ENCODE data around the gene SPEN.
A peak's percentile ranks its signal among the peaks of the same experiment; 100 is the strongest.
"Not testable (repeated sequence)": the region's sequence is repeated elsewhere in the genome, so short reads cannot be mapped to it uniquely, and the experiment has no call there.

Gene SPEN, protein sequence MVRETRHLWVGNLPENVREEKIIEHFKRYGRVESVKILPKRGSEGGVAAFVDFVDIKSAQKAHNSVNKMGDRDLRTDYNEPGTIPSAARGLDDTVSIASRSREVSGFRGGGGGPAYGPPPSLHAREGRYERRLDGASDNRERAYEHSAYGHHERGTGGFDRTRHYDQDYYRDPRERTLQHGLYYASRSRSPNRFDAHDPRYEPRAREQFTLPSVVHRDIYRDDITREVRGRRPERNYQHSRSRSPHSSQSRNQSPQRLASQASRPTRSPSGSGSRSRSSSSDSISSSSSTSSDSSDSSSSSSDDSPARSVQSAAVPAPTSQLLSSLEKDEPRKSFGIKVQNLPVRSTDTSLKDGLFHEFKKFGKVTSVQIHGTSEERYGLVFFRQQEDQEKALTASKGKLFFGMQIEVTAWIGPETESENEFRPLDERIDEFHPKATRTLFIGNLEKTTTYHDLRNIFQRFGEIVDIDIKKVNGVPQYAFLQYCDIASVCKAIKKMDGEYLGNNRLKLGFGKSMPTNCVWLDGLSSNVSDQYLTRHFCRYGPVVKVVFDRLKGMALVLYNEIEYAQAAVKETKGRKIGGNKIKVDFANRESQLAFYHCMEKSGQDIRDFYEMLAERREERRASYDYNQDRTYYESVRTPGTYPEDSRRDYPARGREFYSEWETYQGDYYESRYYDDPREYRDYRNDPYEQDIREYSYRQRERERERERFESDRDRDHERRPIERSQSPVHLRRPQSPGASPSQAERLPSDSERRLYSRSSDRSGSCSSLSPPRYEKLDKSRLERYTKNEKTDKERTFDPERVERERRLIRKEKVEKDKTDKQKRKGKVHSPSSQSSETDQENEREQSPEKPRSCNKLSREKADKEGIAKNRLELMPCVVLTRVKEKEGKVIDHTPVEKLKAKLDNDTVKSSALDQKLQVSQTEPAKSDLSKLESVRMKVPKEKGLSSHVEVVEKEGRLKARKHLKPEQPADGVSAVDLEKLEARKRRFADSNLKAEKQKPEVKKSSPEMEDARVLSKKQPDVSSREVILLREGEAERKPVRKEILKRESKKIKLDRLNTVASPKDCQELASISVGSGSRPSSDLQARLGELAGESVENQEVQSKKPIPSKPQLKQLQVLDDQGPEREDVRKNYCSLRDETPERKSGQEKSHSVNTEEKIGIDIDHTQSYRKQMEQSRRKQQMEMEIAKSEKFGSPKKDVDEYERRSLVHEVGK (N-terminal part only)

GRCh38 chr1:15847100-15847892 lies at the start of gene SPEN:
TSS of gene SPEN (plus strand) at chr1:15847707. CDS start at chr1:15848068, 361 bp downstream.
- DNase-seq = peak; percentile 96

DNA sequence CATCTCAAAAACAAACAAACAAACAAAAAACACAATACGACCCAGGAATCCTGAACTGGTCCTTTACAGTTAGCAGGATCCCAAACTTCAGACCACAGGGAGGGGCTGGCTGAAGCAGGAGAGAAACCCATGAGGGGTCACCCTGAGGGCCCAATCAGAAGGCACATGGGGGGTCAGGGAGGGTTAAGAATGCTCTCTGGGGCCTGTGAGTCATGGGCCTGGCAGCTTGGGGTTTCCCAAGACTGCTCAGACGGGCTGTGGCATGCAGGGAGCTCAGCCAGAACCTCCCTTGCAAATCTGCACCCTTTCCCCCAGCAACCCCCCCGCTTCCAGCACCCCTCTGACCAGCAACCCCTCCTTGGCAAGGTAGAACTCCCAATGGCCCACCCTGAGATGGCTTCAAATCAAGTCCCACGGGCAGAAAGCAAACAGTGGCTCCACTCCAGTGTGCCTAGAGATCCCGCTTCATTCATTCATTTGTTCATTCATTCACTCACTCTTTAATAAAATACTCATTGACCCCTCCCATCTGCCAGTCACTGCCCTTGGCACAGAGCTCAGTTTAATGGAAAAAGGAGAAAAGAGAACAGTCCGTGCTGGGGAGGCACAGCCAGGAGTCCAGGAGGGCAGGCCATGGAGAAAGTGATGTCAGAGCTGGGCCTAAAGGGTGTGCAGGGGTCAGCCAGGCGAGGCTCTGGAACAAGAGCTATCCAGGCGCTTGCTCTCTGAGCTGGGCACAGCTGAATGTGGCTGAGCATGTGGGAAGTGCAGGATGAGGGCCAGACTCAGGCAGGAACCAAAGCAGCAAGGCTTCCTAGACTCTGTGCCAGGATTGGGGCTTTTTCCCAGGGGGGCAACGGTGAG lies 48.3 kb upstream of the SPEN start:
- no peak for DNase-seq

DNA sequence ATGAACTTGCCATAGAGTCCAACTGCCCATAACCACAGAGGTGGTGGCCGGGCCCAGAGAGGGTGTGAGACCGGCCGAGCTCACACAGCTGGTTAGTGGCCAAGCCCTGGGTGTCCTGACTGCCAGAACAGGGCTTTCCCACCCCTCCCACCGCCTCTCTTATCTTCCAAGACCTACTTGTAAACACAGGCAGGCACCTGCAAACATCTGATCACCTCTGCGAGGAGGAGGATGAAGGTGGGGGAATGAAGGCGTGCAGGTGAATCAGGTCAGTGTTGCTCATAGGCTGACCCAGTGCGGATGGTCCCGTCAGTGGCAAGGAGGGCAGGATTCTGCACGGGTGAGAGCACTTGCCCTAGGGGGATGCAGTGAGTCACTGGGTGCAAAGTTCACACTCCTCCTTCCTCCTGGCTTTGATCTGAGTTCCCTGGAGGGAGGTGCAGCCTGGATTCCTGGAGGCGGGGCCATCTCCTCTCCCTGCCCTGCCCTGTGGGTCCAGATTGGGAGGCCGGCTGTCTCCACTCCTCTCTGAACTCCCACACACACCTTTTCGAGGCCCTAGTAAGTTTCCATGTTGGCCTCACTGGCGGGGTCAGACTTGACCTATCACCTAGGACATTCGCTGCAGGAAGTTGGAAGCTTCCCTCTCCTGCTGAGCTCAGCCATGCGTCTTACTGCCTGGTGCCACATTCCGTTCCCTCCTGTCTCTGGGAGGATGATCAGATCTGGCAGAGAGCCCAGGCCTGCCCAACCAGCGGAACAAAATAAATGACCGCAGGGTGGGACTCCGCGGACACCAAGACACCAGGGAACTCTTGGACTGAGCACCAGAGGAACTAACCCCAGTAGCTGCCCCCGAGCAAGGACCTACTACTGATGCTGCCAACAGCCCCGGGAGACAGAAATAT lies 47.3 kb upstream of the SPEN start:
- DNase-seq = peak; percentile 78

- no peak for DNase-seq
These were observed 45.1 kb upstream of the SPEN start for GRCh38 chr1:15802234-15802965.

- peak; percentile 32 for DNase-seq
These were observed 44.1 kb upstream of the SPEN start for GRCh38 chr1:15803380-15803779.

DNA sequence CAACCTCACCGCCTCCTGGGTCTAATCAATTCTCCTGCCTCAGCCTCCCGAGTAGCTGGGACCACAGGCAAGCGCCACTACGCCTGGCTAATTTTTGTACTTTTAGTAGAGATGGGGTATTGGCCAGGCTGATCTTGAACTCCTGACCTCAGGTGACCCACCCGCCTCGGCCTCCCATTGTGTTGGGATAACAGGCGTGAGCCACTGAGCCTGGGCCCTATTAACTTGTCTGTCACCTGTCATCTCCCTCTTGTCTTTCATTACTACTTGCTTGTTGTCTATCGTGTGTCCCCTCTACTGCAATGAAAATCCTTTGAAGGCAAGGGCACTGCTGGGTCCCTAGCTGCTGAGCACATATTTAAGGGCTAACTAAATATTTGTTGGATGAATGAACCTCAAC lies 43.4 kb upstream of the SPEN start:
- peak; percentile 13 for DNase-seq

DNA sequence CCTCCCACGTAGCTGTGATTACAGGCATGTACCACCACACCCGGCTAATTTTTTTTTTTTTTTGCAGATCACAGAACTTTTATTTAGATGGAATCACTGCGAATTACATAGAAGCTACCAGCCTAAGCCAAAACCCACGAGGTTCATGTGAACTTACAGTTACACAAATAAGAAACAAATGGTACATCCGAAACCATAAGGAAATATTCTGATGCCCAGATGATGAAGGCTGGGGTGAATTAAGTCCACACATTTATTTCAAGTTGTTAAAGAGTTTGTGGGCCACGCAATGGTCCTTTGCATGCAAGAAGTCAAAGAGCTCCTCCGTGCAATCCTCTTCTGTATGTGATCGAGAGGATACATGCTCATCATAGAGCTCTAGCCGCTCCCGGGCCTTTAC lies 40.4 kb upstream of the SPEN start:
- DNase-seq = no peak

- DNase-seq = not testable (repeated sequence)
These were observed 40.0 kb upstream of the SPEN start, which contains the start of gene UQCRHL for GRCh38 chr1:15807549-15807948. TSS of gene UQCRHL (minus strand) at chr1:15807649. CDS start at chr1:15807649, 0 bp downstream.

DNA sequence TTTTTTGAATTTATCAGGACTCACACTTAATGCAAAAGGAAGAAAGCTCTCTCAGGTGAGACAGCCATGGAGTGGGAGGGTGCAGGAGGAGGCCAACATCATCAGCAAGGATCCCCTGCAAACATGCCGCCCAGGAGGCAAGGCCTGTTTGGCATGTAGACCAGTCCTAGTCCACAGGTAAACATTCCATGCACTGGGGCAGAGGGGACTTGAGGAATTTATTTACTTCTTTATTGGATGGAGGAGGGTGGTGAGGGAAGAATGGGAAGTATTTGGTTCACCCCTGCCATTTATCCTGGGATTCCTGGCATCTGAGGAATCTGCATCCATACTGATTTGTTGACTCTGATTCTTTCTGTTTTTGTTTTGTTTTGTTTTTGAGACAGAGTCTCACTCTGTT lies 38.6 kb upstream of the SPEN start:
- no peak for DNase-seq

DNA sequence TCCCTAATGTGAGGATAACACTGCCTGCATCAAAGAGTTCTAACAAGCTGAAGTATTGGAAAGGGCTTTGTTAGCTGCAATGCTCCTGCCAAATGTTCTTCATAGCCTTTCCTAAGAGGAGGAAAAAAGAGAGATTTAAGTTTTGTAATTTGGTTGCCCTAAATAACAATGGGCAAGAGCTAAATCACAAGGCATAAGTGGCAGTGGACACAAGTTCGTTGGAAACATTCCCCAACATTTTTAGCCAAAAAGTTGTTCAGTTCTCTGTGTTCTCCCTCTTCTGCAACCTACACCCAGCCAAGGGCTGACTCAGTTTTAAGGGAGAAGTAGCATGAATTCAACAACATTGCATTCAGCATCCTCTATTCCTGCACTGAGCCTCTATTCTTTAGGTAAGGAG lies 37.4 kb upstream of the SPEN start:
- no peak for DNase-seq

DNA sequence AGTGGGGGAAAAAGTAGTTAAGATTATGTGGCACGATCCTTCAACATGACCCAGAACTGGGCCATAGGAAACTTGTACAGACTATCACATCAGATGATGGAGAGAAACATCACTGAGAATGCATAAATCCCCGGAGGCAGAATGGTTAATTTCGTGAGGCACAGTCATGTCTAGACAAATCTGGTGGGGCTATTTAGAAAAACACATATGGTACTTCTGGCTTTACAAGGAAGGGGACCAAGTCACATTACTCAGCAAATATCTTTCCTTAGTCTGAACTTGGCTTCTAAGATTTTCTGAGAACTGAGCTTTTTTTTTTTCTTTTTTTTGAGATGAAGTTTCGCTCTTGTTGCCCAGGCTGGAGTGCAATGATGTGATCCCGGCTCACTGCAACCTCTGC lies 30.8 kb upstream of the SPEN start:
- no peak for DNase-seq

- DNase-seq = no peak
These were observed 27.0 kb upstream of the SPEN start for GRCh38 chr1:15820478-15820877.

GRCh38 chr1:15825800-15826199 lies 21.7 kb upstream of the SPEN start:
- DNase-seq = no peak

- DNase-seq = no peak
These were observed 20.5 kb upstream of the SPEN start for GRCh38 chr1:15826810-15827507.

GRCh38 chr1:15827567-15827966 lies 19.9 kb upstream of the SPEN start:
- DNase-seq = not testable (repeated sequence)

GRCh38 chr1:15828931-15829330 lies 18.6 kb upstream of the SPEN start:
- not testable (repeated sequence) for DNase-seq

DNA sequence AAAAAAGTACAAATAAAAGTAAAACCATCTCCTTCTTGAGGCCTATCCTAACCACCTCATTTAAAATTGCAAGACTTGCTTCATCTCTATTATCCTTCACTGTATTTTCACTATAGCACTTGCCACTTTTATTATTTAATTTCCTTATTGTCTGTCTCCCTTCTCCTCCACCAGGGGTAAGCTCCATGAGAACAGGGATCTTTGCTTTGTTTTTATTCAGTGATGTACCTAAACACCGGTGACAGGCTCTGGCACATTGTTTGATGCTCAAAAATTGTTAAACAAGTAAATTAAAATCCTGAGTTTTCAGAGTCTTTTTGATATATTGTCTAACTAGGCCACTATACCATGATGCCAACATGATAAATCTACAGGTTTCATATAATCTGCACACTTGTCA lies 17.2 kb upstream of the SPEN start:
- no peak for DNase-seq

DNA sequence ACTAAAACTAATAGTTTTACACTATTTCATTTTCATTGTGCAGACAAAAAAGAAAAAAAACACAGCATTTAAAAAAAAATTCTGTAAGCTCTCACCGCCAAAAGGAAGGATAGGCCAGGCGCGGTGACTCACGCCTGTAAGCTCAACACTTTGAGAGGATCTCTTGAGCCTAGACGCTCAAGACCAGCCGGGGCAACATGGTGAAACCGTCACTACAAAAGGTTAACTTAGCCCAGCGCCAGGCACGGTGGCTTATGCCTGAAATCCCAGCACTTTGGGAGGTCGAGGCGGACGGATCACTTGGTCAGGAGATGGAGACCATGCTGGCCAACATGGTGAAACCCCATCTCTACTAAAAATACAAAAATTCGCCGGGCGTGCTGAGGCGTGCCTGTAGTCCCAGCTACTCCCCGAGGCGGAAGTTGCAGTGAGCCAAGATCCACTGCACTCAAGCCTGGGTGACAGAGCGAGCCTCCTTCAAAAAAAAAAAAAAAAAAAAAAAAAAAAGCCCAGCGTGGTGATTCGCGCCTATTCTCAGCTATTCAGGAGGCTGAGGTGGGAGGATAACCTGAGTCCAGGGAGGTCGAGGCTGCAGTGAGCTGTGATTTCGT lies 14.3 kb upstream of the SPEN start:
- peak; percentile 32 for DNase-seq

Measured in retina (tissue), 1 donor.